SKM-1 (cell line): ENCODE data around the gene LRBA.
A peak's percentile ranks its signal among the peaks of the same experiment; 100 is the strongest.
"Not testable (repeated sequence)": the region's sequence is repeated elsewhere in the genome, so short reads cannot be mapped to it uniquely, and the experiment has no call there.

Source experiments
- DNase-seq: peaks from one replicate; lab custom pipeline; 2025; ENCODE audit not compliant: unreplicated experiment; lab: John Stamatoyannopoulos, UW

Gene LRBA

DNA sequence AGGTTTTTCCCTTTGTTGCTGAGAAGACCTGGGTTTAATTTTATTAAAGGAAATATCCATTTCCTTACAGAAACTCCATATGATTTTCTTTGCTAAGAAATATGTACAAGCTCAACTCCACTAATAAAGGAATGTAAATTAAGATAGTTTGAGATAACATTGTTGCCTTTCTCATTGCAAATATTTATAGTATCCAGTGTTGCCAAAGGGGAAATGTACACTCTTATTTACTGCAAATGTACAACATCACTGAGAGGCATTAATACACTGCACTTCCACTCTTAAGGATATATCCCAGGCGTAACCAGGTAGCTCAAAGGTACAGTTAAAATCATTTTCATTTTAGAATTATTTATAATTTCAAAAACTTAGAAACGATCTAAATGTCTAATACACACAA, 7.5 kb upstream of the LRBA start:
- no peak for DNase-seq

DNA sequence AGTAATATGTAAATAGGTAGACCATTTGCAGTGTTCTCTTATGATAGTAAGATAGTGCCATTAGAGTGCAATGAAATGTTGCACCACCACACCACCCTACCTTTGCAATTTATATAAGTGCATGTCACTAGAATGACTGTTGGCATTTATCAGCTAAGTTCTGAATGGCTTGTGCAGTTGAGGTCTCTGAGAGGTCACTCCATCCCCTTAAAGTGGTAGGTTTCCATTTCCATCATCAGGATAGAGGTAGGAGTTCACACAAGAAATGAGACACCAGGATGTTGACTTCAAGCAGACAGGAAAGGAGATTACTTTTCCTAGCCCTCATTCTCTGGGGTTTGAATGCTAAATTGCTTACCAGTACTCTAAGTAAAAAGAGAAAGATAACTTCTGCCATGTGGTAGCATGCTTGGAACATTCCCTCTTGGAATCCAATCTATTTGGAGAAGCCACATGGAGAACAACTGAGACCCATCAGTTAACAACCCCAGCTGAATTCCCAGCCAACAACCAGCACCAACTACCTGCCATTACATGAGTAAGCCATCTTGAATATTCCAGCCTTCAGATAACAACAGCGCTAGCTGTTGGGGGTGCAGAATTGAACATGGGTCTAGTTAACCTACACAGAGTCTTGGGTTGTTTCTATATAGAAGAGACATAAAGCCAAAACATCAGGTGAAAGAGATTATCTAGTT, 6.7 kb upstream of the LRBA start:
- DNase-seq, result no peak

DNA sequence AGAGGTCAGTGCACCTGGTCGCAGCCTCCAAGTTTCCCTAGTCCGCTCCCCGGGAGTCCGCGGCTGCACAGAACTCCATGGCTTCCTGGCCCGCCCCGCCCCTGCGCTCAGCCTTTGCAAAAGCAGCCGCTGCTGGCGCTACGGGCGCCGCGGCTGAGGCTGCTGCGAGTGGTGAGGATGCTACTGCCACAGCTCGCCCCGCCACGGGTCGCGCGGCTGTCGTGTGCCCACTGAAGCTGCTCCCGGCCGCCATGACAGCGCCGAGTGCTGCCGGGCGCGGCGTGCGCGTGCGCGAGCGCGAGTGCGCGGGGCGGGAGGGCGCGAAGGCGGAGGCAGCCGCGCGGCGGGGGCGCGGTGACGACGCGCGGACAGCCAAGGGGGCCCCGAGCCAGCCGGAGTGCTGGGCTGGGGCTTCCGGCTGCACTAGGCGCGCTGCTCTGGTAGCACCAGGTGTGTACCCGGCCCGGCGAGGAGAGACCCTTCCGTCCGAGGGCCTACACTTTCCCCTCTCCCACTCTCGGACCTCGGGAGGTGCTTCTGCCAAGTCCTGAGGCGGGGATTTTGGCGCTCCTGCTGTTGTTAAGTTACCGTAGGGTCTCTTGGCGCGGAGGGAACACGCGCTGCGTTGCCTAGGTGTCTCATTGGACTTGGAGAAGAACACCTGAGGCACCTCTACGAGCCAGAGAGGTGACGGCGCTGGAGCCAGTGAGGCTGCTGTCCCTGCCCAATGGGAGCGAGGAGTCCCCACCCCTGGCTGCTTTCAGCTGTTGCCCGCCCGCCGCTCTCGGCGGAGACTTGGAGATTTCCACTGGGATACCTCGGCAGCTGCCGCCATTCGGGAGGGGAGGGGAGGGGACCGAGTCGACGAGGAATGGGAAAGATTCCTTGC, 619 bp upstream of the LRBA start:
- DNase-seq, result no peak

DNA sequence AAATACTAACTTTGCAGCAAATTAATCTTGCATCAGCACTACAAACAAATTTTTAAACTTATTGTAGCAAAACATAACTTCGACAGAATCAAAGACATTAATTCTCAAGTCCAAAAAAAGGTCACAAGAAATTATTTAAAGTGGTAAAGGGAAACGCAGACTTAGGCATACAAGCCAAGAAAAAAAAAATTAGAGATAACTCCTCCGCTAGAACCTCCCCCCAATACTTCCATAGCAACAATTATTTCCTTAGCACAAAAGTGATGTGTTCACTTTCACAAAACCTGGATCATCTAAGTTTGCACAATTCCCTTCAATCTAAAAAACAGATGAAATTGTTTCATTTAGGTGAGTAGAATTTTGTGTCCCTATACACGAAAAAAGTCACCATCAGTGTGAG, 1.1 kb downstream of the LRBA start:
- DNase-seq, result no peak

DNA sequence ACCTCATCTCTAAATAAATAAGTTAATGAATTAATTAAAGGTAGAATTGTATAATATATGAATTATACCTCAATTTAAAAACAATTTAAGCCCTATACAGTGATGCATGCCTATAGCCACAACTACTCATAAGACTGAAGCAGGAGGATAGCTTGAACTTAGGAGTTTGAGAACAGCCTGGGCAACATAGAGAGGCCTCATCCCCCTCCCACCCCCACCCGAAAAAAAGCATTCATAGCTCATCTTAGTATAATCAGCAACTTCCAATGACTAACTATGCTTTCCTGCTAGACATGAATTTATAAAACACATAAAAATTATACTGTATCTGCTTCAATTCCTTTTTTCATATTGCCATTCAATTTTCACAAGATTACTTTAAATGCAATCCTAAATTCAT, 1.6 kb downstream of the LRBA start:
- no peak for DNase-seq

DNA sequence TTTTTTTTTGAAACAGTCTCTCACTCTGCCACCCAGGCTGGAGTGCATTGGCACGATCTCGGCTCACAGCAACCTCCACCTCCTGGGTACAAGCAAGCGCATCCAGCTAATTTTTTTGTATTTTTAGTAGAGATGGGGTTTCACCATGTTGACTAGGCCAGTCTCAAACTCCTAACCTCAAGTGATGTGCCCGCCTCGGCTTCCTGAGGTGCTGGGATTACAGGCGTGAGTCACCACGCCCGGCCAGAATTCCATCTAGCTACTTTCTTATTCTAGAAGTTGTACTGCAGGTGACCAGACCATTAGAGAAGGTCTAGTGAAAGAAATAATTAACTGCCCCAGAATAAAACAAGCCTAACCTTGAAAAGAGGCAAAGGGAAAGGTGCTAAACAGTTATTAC, 2.3 kb downstream of the LRBA start:
- no peak for DNase-seq

DNA sequence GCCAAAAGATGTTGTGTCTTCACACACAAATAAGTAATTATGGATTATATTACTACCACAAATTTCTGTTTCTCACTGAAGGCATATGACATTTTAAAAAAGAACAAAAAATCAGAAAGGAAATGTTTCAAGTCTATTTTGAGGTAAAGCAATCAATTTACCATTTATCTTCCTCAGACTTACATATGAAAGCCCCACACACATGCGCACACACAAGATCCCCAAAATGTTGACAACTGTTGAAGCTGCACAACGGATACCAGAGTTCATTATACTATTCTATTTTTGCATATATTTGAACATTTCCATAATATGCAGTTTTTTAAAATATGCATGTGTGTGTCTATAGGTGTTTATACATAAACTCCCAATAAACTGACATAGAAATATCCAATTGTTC, 2.7 kb downstream of the LRBA start:
- DNase-seq, result no peak

DNA sequence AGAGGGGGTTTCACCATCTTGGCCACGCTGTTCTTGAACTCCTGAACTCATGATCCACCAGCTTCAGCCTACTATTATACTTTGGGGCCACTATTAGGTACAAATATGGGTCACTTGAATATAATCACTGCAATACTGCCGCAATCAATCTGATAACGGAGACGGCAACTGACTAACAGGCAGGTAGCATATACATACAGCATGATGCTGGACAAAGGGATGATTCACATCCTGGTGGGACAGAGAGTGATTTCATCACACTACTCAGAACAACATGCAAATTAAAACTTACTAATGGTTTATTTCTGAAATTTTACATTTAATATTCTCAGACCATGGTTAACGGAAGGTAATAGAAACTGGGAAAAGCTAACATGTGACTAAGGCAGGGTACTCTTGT, 10.9 kb downstream of the LRBA start:
- DNase-seq, result no peak

DNA sequence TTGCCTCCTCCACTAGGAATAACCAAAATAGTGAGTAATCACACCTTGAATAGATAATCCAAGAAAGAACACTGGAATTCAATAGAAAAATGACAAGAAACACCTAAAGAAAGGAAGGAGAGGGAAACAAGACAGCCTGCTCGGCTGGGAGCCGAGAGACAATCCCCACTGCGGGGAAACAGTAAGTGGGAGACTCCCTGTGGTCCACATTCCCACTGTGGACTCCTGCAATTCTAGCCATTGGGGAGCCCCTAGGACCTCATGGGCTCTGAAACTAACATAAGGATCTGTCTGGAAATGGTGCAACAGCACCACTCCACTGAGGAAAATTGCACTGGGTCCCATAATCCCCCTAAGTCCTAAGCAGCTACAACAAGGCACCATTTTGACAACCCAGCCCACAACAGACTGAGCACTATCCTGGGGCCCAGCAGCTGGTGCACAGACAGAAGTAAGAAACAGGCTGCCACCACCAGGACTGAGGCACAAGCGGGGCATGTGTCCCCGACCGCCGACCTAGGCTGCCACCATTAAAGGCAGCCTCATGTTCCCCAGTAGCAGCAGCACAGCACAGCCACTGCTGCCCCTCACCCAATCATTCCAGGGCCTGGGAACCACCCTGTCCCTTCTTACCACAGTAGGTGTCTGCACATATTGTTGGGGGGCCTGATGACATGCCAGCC, 14.2 kb downstream of the LRBA start:
- DNase-seq, result no peak

DNA sequence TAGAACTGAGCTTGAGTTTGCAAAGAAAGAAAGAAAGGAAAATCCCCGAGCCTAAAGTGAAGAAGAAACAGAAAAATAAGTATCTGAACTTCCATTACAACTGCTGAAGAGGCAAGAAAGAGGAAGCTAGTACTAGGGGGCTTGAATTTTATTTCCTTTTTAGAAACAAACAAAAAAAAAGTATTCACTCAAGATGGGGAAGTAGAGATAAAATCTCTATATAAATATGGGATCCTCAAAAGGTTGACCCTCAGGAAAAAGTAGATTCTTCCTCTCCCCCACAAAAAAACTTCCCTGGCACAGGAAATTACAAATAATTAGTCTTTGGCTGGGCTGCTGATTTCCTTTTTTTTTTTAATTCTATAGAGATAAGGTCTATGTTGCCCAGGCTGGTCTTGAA, 16.0 kb downstream of the LRBA start:
- peak; percentile 27 for DNase-seq

DNA sequence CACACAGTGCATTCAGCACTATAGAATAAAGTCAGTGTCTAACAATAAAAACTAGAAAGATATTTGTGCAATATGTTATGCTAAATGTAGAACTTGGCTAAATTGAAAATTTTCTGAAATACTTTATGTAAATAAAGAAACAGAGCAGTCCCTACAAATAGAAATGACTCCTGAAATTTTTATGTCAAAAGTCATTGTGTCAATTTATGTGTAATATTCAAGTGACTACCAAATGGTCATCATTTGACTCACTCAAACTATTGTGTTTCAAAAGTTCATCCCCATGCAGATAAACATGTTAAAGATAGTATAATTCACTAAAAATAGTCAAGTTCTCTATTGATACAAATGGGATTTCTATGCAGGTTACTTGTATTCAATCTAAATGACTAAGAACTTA, 17.9 kb downstream of the LRBA start:
- DNase-seq, result no peak

DNA sequence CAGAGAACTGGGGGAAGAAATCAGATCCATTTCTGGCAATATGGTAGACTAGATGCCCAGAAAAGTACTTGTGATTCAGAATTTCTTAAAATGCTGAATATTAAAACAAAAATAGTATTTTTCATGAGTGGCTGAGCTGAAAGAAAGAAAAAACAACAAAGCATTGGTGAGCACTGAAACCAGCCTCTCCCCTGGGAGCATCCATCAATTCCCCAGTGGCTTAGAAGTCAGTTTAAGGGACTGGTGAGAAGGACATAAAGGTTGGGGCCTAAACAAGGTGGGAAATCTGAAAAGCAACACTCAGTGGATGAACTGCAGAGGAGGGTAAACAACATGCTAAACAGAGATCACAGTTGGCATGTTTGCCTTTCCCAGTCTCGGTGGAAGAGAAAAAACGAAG, 20.4 kb downstream of the LRBA start:
- no peak for DNase-seq

DNA sequence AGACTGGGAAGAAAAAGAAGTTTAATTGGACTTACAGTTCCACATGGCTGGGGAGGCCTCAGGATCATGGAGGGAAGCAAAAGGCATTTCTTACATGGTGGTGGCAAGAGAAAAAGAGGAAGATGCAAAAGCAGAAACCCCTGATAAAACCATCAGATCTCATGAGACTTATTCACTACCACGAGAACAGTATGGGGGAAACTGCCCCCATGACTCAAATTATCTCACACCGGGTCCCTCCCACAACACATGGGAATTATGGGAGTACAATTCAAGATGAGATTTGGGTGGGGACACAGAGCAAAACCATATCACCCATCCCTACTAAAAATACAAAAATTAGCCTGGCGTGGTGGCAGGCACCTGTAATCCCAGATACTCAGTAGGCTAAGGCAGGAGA, 21.5 kb downstream of the LRBA start:
- not testable (repeated sequence) for DNase-seq

DNA sequence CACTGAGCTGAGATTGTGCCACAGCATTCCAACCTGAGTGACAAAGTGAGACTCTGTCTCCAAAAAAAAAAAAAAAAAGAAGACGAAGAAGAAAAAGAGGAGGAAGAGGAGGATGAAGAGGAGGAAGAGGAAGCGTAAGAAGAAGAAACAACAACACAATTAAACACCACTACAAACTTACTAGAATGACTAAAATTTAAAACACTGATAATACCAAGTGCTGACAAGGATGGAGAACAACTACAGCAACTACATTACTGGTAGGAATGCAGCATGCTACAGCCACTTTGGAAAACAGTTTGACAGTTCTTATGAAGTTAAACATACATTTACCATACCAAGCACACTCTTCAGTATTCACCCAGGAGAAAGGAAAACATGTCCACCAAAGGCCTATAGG, 24.1 kb downstream of the LRBA start:
- DNase-seq, result no peak

DNA sequence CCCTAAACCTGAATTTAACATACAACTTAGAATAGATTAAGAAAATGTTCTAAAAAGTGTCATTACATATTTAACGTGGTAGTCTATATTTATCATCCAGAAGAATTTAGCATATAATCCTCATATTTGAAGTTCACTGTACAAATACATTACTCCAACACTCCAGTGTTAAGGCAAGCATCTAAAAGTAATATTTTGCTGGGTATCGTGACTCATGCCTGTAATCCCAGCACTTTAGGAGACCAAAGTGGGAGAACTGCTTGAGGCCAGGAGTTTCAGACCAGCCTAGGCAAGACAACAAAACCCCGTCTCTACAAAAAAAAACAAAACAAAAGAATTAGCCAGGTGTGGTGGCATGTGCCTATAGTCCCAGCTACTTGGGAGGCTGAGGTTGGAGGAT, 24.8 kb downstream of the LRBA start:
- no peak for DNase-seq

DNA sequence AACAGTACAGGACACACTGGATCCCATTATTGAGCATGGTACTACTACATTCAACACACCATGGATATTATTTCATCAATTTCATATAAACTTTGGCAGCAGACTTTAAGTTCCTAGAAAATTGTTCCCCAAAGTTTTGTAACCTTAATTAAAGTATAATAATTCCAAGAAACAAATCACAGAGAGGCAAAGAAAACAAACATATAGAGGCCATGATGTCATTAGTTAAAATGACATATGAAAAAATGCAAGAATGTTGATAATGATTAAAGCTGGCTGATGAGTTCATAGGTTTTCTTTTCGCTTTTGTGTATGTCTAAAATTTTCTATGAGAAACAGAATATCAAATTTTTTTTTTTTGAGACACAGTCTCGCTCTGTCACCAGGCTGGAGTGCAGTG, 26.8 kb downstream of the LRBA start:
- no peak for DNase-seq

DNA sequence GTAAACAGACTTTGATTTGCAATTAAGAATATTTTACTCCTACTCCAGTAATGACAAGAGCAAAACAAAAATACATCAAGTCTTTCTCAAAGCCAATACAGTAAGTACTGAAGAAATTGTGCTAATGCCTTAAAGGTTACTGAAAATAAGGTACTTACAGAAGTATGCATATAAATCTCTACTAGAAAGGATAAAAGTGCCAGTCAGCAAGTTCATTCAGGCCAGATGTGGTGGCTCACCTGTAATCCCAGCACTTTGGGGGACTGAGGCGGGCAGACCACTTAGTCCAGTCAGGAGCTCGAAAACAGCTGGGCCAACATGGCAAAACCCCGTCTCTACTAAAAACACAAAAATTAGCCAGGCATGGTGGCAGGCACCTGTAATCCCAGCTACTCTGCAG, 27.9 kb downstream of the LRBA start:
- DNase-seq, result no peak

DNA sequence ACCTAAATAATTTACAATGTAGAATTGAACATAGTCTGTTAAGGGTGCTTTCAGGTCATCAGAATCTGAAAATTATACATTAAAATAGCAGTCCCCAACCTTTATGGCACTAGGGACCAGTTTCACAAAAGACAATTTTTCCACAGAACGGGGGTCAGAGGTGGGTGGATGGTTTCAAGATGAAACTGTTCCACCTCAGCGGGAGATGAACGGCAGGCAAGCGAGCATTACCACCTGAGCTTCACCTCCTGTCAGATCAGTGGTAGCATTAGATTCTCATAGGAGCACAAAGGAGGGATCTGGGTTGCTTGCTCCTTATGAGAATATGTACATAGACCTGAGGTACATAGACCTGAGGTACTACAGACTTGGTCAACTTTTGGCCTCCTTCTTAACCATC, 29.0 kb downstream of the LRBA start:
- no peak for DNase-seq

DNA sequence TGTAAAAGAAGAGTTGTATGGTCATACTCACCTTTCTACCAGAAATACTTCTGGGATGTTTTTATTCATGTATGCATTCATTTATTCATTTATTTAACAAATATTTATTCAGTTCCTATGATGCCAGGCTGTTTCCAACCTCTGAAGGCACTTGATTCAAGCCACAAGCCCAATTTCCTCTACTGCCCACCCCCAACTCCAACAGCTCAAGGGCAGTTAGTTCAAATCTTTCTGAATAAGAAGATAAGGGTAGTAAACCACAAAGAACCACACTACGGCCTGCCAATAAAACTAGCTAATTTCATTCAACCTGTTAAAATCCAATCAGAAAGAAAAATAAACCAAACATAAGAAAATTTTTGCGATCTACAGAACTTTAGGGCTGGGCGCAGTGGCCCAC, 31.2 kb downstream of the LRBA start:
- no peak for DNase-seq

DNA sequence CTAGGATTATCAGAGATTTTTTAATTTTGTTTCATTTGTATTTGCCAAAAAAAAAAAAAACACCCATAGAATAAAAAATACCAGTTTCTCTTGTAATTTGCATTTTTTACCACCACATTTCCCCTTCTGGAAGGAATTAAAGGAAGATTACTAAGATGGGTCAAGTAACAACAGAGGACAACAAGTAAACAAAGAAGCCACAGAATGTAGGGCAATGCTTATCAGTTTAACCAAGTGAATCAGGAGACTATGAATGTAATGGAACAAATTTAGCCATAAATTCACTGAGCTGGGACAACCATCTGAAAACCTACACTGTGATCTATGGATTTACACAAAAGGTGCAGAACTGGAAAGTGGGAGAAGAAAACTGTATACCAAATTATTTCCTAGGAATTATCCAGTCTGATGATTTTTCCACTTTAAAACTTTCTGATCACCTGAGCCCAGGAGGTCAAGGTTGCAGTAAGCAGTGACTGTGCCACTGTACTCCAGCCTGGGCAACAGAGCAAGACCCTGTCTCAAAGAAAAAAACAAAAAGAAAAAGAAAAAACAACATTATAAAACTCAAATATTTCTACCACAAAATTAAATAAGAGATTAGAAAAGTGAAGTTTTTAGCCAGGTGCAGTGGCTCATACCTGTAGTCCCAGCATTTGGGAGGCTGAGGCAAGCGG, 32.4 kb downstream of the LRBA start:
- no peak for DNase-seq

DNA sequence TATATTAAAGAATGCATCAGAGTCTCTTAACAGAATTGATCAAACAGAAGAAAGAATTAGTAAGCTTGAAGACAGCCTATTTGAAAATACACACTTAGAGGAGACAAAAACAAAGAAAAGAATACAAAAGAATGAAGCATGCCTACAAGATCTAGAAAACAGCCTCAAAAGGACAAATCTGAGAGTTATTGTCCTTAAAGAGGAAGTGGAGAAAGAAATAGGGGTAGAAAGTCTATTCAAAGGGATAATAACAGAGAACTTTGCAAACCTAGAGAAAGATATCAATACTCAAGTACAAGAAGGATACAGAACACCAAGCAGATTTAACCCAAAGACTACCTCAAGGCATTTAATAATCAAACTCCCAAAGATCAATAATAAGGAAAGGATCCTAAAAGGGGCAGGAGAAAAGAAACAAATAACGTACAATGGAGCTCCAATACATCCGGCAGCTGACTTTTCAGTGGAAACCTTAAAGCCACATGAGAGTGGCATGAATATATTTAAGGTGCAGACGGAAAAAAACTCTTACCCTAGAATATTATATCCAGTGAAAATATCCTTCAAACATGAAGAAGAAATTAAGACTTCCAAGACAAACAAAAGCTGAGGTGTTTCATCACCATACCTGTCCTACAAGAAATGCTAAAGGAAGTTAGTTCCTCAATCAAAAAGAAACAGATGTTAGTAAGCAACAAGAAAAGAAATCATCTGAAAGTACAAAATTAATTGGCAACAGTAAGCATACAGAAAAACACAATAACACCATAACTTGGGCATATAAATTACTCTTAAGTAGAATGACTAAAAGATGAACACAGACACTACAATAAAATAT, 36.1 kb downstream of the LRBA start:
- DNase-seq, result no peak
